Head of caudate nucleus (tissue), 42 donors: ENCODE results near the gene ULBP1.
"Not testable (repeated sequence)": the region's sequence is repeated elsewhere in the genome, so short reads cannot be mapped to it uniquely, and the experiment has no call there.

Experiments used
- DNase-seq, 42 donors: peaks; one replicate each; pipeline versions ENCODE4 v3.0.0 to v3.0.0-alpha.2; 2020 to 2021; ENCODE audit warnings: mixed read lengths in 7 of 42
- intact Hi-C: fragments of 100-400 bp; cut with DNase I; formaldehyde crosslinking; loops from one replicate; pipeline ENCODE4 v1.15.0; 2022

ULBP1 gene

DNA sequence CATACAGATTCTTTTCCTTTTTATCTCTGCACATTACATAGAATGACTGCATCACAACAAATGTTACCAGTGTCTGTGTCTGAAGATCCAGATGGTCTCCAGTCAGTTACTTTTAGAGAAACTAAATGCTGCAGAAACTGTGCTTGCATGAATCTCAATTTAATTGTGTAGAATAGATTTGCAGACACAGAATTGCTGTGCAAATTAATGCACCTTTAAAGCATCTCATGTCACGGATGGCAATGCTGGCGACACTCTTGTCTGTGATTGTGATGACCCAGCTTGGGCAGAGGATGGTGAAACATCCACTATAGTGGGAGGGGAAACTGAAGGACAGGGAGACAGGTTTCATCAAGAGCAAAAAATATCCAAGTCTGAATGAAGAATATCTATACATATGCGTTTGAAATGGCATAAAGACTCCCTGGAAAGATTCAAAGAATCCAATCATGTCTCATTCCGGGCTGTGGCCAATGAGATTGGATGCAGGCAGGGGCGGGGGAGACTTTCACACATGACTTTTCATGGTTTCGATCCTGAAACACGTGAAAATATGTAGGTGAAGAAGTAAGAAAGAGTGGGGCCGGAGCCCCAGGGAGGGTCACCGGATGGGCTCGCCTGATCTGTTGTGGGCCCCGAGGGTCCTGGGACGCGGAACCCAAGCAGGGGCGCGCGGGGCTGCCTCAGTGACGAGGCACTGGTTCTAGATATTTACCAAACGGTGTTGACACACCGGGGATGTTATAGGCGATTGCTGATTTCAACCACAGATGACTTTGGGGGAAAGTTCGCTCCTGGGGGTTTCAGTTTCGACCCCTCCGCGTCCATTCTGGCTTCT, 50.3 kb downstream of the ULBP1 start:
- DNase-seq: not testable (repeated sequence)
- intact Hi-C loops: loop anchor here (10.0 kb wide), 1 partner anchor 179 kb away; no protein-coding TSS in a partner anchor

- intact Hi-C loops: loop anchor here (10.0 kb wide), 1 partner anchor 180 kb away; no protein-coding TSS in a partner anchor
- DNase-seq: not testable (repeated sequence)
Measured at GRCh38 chr6:150014623-150015280, 51.0 kb downstream of the ULBP1 start.

- intact Hi-C loops: loop anchor here (2.0 to 10.0 kb wide), 2 partner anchors 81 to 181 kb away; no protein-coding TSS in a partner anchor
- not testable (repeated sequence) for DNase-seq
Measured at GRCh38 chr6:150015281-150016001, 51.7 kb downstream of the ULBP1 start.

DNA sequence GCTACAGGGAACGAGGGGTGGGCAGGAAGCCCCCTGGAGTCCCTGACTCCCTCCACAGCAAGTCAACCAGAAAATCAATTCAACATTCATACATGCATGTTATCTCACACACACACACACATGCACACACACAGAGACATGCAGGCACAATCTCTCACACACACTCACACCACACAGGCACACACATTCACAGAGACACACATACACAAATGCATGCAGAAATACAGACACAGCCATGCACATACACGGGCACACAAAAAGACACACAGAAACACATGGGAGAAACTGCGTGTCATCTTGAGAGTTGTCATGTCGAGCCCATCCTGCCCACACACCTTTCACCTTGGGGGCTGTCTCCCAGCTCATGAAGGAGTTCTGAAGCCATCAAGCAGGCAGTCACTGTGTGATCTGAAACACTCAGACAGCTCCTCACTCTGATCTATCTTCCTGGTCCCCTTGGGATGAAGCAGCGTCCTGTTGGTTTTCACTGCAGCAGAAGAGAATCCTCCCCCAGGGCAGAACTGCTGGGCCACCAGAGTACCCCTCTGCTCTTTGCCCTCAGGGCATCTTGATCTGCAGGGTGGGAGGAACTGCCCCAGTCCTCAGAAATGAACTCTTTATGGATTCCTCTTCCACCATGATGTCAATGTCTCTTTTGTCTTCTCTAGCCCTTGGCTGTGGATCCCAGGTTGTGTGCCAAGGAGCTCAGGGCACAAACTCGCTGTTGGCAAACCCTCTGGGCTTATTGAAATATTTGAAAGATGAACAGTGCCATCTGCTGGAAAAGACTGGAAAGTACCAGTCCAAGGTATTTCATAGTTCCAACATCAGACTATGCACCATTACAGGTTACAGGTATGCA, 52.8 kb downstream of the ULBP1 start:
- intact Hi-C loops: loop anchor here (2.0 to 10.0 kb wide), 2 partner anchors 82 to 182 kb away; no protein-coding TSS in a partner anchor
- peak; percentile 32 to 91 (median 75) for DNase-seq

DNA sequence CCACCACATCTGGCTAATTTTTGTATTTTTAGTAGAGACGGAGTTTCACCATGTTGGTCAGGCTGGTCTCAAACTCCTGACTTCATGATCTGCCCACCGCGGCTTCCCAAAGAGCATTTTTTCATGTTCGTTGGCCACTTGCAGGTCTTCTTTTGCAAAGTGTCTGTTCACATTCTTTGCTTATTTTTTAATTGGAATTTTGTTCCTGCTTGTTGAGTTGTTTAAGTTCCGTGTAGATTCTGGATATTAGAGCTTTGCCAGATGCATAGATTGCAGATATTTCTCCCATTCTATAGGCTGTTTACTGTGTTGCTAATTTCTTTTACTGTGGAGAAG, 53.4 kb downstream of the ULBP1 start:
- intact Hi-C loops: loop anchor here (2.0 to 10.0 kb wide), 2 partner anchors 82 to 182 kb away; no protein-coding TSS in a partner anchor
- not testable (repeated sequence) for DNase-seq

- intact Hi-C loops: loop anchor here (10.0 kb wide), 1 partner anchor 184 kb away; no protein-coding TSS in a partner anchor
Measured at GRCh38 chr6:150018846-150019580, 55.3 kb downstream of the ULBP1 start.

DNA sequence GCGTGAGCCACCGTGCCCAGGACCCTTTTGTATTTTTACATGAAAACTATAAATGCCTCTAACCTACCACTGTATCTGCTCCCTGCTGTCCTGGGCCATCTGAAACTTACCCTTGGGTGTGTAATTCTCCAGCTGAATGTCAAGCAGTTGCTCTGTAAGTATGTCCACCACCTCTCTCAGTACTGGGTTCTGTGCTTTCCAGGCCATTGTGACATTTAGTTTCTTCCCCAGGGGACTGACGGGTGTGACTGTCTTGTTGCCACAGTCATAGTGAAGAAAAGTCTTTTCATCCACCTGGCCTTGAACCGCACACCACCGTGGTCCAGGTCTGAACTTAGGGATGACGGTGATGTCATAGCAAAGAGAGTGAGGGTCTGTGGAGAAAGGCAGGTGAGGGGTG, 58.1 kb downstream of the ULBP1 start:
- intact Hi-C loops: not testable (repeated sequence)

More at GRCh38 chr6:150018846-150019580, 55.3 kb downstream of the ULBP1 start:
- DNase-seq: peak in 1 of 42 donors; percentile 13

More for the DNA sequence above, 58.1 kb downstream of the ULBP1 start:
- DNase-seq: not testable (repeated sequence)
